ENCODE measurements around the gene NR1H4. TPM values are rescaled to one million over a fixed set of nuclear protein-coding genes. Genes with fewer than 3 reads are reported as not detected.
A peak's percentile ranks its signal among the peaks of the same experiment; 100 is the strongest.

Gene NR1H4
- total and polyA plus RNA-seq, 4 donors, result 33.5 to 106 (median 55.0) TPM

DNA sequence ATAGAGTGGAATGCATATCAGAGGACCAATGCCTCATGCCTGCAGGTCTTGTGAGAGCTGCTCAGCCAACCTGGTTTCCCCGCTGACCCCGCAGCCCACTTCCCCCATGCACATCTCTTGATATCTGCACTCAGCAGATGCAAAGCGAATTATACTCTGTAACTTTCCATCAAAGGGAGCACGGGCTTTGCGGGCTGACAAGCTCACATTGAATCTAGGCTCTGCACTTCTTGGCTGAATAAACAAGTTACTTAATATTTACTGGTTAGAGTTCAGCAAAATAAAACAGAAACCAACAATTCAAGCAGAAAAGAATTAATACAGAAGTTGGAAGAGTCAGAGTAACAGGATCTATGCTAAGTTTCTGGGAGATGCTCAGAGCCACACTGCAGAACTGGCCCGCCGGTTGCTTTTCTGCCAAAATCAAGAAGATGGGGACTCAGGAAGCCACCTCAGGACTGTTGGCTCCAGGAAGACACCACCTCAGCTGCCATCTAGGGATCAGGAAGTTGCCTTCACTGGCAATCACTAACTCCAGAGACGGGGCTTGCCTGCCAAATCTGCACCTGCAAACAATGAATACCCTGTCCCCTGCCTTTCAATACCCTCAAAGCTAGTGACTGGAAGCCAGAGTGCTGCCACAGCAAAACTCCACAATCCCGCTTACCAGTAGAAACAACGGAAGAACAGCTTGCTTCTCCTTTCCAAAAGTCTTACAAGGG is 46.5 kb downstream of the NR1H4 start:
- DNase-seq (ENCODE audit: low spot score), result no peak
- WGBS, result 32% methylated on average over 10 of the region's 10 CpGs

DNA sequence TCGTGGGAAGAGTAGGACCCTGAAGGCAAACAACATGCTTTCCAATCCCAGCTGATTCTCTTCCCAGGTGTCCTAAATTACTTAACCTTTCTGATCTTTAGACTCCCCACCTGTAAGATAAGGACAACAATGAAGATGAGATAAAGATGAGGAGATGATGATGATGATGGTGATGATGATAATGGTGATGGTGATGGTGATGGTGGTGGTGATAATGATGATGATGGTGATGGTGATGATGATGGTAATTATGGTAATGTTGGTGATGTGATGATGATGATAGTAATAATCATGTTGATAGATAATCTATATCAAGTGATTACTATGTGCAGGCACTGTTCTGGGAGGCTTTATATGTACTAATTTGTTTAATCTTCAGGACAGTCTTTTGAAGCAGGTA is 48.3 kb downstream of the NR1H4 start:
- 31% methylated on average over 1 of the region's 1 CpG for WGBS
- TF ChIP-seq YY1 (IDR thresholded peaks at IDR 0.05), result no peak
- no peak for TF ChIP-seq NR2F2 (IDR thresholded peaks at IDR 0.05)
- TF ChIP-seq JUND (IDR thresholded peaks at IDR 0.05), result no peak
- TF ChIP-seq, protein P1, sequence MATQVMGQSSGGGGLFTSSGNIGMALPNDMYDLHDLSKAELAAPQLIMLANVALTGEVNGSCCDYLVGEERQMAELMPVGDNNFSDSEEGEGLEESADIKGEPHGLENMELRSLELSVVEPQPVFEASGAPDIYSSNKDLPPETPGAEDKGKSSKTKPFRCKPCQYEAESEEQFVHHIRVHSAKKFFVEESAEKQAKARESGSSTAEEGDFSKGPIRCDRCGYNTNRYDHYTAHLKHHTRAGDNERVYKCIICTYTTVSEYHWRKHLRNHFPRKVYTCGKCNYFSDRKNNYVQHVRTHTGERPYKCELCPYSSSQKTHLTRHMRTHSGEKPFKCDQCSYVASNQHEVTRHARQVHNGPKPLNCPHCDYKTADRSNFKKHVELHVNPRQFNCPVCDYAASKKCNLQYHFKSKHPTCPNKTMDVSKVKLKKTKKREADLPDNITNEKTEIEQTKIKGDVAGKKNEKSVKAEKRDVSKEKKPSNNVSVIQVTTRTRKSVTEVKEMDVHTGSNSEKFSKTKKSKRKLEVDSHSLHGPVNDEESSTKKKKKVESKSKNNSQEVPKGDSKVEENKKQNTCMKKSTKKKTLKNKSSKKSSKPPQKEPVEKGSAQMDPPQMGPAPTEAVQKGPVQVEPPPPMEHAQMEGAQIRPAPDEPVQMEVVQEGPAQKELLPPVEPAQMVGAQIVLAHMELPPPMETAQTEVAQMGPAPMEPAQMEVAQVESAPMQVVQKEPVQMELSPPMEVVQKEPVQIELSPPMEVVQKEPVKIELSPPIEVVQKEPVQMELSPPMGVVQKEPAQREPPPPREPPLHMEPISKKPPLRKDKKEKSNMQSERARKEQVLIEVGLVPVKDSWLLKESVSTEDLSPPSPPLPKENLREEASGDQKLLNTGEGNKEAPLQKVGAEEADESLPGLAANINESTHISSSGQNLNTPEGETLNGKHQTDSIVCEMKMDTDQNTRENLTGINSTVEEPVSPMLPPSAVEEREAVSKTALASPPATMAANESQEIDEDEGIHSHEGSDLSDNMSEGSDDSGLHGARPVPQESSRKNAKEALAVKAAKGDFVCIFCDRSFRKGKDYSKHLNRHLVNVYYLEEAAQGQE (IDR thresholded peaks at IDR 0.05), result no peak
- TF ChIP-seq HNF4A (conservative IDR thresholded peaks at IDR 0.05), result no peak
- TF ChIP-seq RXRA (IDR thresholded peaks at IDR 0.05), result no peak
- no peak for TF ChIP-seq TAF1 (conservative IDR thresholded peaks at IDR 0.05)
- TF ChIP-seq, protein P2, sequence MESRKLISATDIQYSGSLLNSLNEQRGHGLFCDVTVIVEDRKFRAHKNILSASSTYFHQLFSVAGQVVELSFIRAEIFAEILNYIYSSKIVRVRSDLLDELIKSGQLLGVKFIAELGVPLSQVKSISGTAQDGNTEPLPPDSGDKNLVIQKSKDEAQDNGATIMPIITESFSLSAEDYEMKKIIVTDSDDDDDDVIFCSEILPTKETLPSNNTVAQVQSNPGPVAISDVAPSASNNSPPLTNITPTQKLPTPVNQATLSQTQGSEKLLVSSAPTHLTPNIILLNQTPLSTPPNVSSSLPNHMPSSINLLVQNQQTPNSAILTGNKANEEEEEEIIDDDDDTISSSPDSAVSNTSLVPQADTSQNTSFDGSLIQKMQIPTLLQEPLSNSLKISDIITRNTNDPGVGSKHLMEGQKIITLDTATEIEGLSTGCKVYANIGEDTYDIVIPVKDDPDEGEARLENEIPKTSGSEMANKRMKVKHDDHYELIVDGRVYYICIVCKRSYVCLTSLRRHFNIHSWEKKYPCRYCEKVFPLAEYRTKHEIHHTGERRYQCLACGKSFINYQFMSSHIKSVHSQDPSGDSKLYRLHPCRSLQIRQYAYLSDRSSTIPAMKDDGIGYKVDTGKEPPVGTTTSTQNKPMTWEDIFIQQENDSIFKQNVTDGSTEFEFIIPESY (IDR thresholded peaks at IDR 0.05), result no peak
- TF ChIP-seq, protein P3, sequence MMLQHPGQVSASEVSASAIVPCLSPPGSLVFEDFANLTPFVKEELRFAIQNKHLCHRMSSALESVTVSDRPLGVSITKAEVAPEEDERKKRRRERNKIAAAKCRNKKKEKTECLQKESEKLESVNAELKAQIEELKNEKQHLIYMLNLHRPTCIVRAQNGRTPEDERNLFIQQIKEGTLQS (IDR thresholded peaks at IDR 0.05), result no peak
- no peak for TF ChIP-seq SP1 (IDR thresholded peaks at IDR 0.05)
- TF ChIP-seq, protein P4, sequence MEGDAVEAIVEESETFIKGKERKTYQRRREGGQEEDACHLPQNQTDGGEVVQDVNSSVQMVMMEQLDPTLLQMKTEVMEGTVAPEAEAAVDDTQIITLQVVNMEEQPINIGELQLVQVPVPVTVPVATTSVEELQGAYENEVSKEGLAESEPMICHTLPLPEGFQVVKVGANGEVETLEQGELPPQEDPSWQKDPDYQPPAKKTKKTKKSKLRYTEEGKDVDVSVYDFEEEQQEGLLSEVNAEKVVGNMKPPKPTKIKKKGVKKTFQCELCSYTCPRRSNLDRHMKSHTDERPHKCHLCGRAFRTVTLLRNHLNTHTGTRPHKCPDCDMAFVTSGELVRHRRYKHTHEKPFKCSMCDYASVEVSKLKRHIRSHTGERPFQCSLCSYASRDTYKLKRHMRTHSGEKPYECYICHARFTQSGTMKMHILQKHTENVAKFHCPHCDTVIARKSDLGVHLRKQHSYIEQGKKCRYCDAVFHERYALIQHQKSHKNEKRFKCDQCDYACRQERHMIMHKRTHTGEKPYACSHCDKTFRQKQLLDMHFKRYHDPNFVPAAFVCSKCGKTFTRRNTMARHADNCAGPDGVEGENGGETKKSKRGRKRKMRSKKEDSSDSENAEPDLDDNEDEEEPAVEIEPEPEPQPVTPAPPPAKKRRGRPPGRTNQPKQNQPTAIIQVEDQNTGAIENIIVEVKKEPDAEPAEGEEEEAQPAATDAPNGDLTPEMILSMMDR (IDR thresholded peaks at IDR 0.05; ENCODE audit: low read depth, low read length, missing input control), result no peak
- TF ChIP-seq, protein P5, sequence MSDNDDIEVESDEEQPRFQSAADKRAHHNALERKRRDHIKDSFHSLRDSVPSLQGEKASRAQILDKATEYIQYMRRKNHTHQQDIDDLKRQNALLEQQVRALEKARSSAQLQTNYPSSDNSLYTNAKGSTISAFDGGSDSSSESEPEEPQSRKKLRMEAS (IDR thresholded peaks at IDR 0.05), result no peak

More for the DNA sequence above, 46.5 kb downstream of the NR1H4 start:
- Histone ChIP-seq H3K4me1 (ENCODE audit: control insufficient read depth in 4 of 4, insufficient read depth in 4 of 4, low read length in 3 of 4) (peaks cover 23 to 67% (median 44%) of the 10 kb centered on the region in 4 donors), H3K27ac (ENCODE audit: low read depth in 1 of 2, low read length in 2 of 2) (peak overlapping the region; percentile 58 to 70), H3K27me3 (ENCODE audit: control insufficient read depth in 4 of 4, insufficient read depth in 4 of 4, low read length in 3 of 4) (no peaks in the 10 kb centered on the region), H3K9me3 (ENCODE audit: control insufficient read depth in 4 of 4, low read length in 3 of 4) (no peaks in the 10 kb centered on the region), H3K4me3 (ENCODE audit: low read depth in 1 of 3, low read length in 3 of 3) (no peak overlapping the region), H3K36me3 (ENCODE audit: control insufficient read depth in 4 of 4, insufficient read depth in 3 of 4, low read depth in 1 of 4, low read length in 3 of 4) (peaks cover 3 to 31% (median 10%) of the 10 kb centered on the region in 4 donors), H3K9ac (ENCODE audit: low read depth in 1 of 2, low read length in 2 of 2) (no peak overlapping the region)
- TF ChIP-seq, protein P5 (IDR thresholded peaks at IDR 0.05), result peak; percentile 20
- TF ChIP-seq JUND (IDR thresholded peaks at IDR 0.05) (no peak), RAD21 (IDR thresholded peaks at IDR 0.05) (peak in 1 of 2 donors; percentile 16), SP1 (IDR thresholded peaks at IDR 0.05) (peak; percentile 54), HNF4A (conservative IDR thresholded peaks at IDR 0.05) (peak; percentile 63 to 67), FOXA2 (IDR thresholded peaks at IDR 0.05) (peak; percentile 60), TAF1 (conservative IDR thresholded peaks at IDR 0.05) (no peak), RXRA (IDR thresholded peaks at IDR 0.05) (peak; percentile 11 to 56)
- TF ChIP-seq, protein P3 (IDR thresholded peaks at IDR 0.05), result no peak
- TF ChIP-seq, protein P1 (IDR thresholded peaks at IDR 0.05), result peak; percentile 15

More for the DNA sequence above, 48.3 kb downstream of the NR1H4 start:
- DNase-seq (ENCODE audit: low spot score), result no peak
- H3K9ac ChIP-seq (ENCODE audit: low read depth in 1 of 2, low read length in 2 of 2), result no peak overlapping the region
- H3K27me3 ChIP-seq (ENCODE audit: control insufficient read depth in 4 of 4, insufficient read depth in 4 of 4, low read length in 3 of 4), result no peaks in the 10 kb centered on the region
- peaks cover 23 to 67% (median 46%) of the 10 kb centered on the region in 4 donors for H3K4me1 ChIP-seq (ENCODE audit: control insufficient read depth in 4 of 4, insufficient read depth in 4 of 4, low read length in 3 of 4)
- no peaks in the 10 kb centered on the region for H3K9me3 ChIP-seq (ENCODE audit: control insufficient read depth in 4 of 4, low read length in 3 of 4)
- no peak overlapping the region for H3K4me3 ChIP-seq (ENCODE audit: low read depth in 1 of 3, low read length in 3 of 3)
- H3K27ac ChIP-seq (ENCODE audit: low read depth in 1 of 2, low read length in 2 of 2), result no peak overlapping the region
- H3K36me3 ChIP-seq (ENCODE audit: control insufficient read depth in 4 of 4, insufficient read depth in 3 of 4, low read depth in 1 of 4, low read length in 3 of 4), result peaks cover 3 to 24% (median 6%) of the 10 kb centered on the region in 4 donors
